ENCODE results near the gene SIRT6.
A peak's percentile ranks its signal among the peaks of the same experiment; 100 is the strongest.
"Not testable (repeated sequence)": the region's sequence is repeated elsewhere in the genome, so short reads cannot be mapped to it uniquely, and the experiment has no call there.

SIRT6 gene

DNA sequence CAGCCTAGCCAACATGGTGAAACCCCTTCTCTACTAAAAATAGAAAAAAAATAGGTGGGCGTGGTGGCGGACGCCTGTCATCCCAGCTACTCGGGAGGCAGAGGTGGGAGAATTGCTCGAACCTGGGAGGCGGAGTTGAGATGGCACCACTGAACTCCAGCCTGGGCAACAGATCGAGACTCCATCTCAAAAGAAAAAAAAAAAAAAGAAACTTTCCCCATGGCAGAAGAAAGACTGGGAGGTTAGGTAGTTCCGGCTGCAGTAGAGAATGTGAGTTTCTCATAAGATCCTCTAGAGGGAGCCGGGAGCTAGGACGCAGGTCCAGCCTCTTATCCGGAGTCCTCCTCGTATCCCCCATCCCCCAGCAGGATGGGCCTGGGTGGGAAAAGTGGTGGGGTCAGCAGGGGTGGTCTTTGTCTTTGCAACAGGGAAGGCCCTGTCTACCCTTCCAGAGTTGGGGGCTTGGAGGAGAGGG lies 42.1 kb downstream of the SIRT6 start:
- H3K4me3 ChIP-seq (ENCODE audit: low read length) = no peak overlapping the region
- TF ChIP-seq ZNF274 (IDR thresholded peaks at IDR 0.05; ENCODE audit: low read depth, low read length) = no peak

DNA sequence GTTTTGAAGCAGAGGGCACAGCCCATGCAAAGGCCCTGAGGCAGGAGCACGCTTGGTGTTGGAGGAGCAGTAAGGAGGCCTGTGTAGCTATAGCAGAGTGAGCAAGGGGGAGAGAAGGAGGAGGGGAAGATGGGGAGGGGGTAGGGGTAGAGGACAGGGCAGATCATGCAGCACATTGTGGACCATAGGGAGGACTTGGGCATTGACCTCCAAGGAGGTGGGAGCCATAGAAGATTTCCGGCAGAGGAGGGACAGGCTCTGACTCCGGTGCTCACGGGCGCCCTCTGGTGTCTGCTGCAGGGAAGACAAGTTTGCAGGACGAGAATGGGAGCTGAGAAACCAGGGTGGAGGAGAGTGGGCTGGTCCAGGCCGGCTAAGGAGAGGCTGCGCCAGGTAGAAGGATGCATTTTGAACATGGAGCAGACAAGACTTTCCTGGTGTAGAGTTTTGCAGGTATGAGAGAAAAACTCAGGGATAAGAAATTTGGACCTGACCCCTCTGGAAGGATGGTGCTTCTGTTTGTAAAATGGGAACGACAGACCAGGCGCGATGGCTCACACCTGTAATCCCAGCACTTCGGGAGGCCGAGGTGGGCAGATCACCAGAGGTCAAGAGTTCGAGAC lies 42.6 kb downstream of the SIRT6 start:
- no peak overlapping the region for H3K4me3 ChIP-seq (ENCODE audit: low read length)
- no peak for TF ChIP-seq ZNF274 (IDR thresholded peaks at IDR 0.05; ENCODE audit: low read depth, low read length)

GRCh38 chr19:4138445-4138844 lies 43.9 kb downstream of the SIRT6 start:
- no peak for TF ChIP-seq ZNF274 (IDR thresholded peaks at IDR 0.05; ENCODE audit: low read depth, low read length)
- H3K4me3 ChIP-seq (ENCODE audit: low read length) = no peak overlapping the region

GRCh38 chr19:4136680-4137088 lies 45.7 kb downstream of the SIRT6 start:
- no peak for TF ChIP-seq ZNF274 (IDR thresholded peaks at IDR 0.05; ENCODE audit: low read depth, low read length)
- no peak overlapping the region for H3K4me3 ChIP-seq (ENCODE audit: low read length)

DNA sequence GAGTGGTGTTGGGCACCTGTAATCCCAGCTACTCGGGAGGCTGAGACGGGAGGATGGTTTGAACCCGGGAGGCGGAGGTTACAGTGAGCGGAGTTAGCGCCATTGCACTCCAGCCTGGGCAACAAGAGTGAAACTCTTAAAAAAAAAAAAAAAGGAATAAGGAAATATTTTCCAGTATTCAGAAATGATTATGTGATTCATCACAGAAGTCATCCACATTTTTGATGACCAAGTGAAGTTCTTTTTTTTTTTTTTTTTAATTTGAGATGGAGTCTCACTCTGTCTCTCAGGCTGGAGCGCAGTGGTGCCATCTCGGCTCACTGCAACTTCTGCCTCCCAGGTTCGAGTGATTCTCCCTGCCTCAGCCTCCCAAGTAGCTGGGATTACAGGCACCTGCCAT lies 47.0 kb downstream of the SIRT6 start:
- not testable (repeated sequence) for H3K4me3 ChIP-seq (ENCODE audit: low read length)

GRCh38 chr19:4134351-4134750 lies 48.0 kb downstream of the SIRT6 start:
- TF ChIP-seq ZNF274 (IDR thresholded peaks at IDR 0.05; ENCODE audit: low read depth, low read length) = no peak
- no peak overlapping the region for H3K4me3 ChIP-seq (ENCODE audit: low read length)

- H3K4me3 ChIP-seq (ENCODE audit: low read length) = no peak overlapping the region
- TF ChIP-seq ZNF274 (IDR thresholded peaks at IDR 0.05; ENCODE audit: low read depth, low read length) = no peak
Measured at GRCh38 chr19:4130744-4131438, 51.5 kb downstream of the SIRT6 start.

DNA sequence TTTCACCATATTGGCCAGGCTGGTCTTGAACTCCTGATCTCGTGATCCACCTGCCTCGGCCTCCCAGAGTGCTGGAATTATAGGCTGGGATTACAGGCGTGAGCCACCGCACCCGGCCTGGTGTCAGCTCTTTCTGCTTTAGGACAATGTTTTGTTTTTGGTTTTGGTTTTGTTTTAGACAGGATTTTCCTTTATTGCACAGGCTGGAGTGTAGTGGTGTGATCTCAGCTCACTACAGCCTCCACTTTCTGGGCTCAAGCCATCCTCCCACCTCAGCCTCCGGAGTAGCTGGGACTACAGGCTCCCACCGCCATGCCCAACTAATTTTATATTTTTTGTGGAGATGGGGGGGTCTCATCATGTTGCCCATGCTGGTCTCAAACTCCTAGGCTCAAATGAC lies 53.3 kb downstream of the SIRT6 start:
- not testable (repeated sequence) for H3K4me3 ChIP-seq (ENCODE audit: low read length)

GRCh38 chr19:4127322-4127721 lies 55.0 kb downstream of the SIRT6 start:
- H3K4me3 ChIP-seq (ENCODE audit: low read length) = not testable (repeated sequence)

- peak overlapping the region; percentile 80; the same call in 1 of the 2 replicates for H3K4me3 ChIP-seq (ENCODE audit: low read length)
- TF ChIP-seq ZNF274 (IDR thresholded peaks at IDR 0.05; ENCODE audit: low read depth, low read length) = no peak
Measured at GRCh38 chr19:4124638-4125037, 57.7 kb downstream of the SIRT6 start.

Measured in GM08714 (cell line).